Transverse colon (tissue), 3 donors: ENCODE data around the gene CSNK1G1.

Experiments used
- POLR2A ChIP-seq: fragments of 450-650 bp; IDR thresholded peaks from one replicate; pipeline ENCODE4 v1.6.1; 2016; ENCODE audit warnings: antibody characterized with exemption, mild to moderate bottlenecking, moderate library complexity
- TF ChIP-seq, protein P1 (sequence below), 5 experiments: fragments of 200-600 bp in 3 of 5; fragments of 450-650 bp in 2 of 5; sonication (generic) in 3 of 5; IDR thresholded peaks; 1 replicate in 2 of 5; 2 replicates in 3 of 5; pipeline ENCODE4 v1.5.1; 2016 to 2017; ENCODE audit warnings: antibody characterized with exemption in 5 of 5, inconsistent platforms in 3 of 5, mild to moderate bottlenecking in 2 of 5, moderate library complexity in 1 of 5

DNA sequence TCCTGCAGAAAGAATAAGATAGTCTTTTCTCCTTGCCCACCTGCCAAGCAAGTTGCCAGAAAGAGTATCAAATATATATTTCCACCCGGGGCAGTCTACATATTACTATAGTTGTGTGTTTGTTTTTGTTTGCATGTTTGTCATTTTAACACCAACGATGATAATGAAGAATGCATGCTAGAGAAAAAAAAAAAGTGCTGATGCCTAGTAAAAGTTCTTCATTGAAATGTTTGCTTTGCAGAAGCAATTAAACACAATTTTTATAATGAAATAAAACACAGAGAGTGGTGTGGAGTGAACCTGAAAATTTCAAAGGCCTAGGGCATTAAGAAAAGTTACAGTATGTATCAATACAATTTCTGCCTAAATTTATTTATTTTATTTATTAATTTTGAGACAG, 27.8 kb upstream of the CSNK1G1 start:
- TF ChIP-seq, protein P1, sequence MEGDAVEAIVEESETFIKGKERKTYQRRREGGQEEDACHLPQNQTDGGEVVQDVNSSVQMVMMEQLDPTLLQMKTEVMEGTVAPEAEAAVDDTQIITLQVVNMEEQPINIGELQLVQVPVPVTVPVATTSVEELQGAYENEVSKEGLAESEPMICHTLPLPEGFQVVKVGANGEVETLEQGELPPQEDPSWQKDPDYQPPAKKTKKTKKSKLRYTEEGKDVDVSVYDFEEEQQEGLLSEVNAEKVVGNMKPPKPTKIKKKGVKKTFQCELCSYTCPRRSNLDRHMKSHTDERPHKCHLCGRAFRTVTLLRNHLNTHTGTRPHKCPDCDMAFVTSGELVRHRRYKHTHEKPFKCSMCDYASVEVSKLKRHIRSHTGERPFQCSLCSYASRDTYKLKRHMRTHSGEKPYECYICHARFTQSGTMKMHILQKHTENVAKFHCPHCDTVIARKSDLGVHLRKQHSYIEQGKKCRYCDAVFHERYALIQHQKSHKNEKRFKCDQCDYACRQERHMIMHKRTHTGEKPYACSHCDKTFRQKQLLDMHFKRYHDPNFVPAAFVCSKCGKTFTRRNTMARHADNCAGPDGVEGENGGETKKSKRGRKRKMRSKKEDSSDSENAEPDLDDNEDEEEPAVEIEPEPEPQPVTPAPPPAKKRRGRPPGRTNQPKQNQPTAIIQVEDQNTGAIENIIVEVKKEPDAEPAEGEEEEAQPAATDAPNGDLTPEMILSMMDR (IDR thresholded peaks at IDR 0.05): no peak
- TF ChIP-seq POLR2A: no peak
